Small intestine (tissue), 7 donors: ENCODE data around the gene SLCO4A1. TPM values are rescaled to one million over a fixed set of nuclear protein-coding genes. Genes with fewer than 3 reads are reported as not detected.
A peak's percentile ranks its signal among the peaks of the same experiment; 100 is the strongest.

Source experiments
- DNase-seq, 2 donors: peaks; one replicate each; pipeline versions ENCODE4 v3.0.0 to v3.0.0-alpha.2; 2013
- FAIRE-seq: peaks from 2 replicates; lab custom pipeline; 2012; peaks lifted over from hg19 to GRCh38; lab: Jason Lieb, UNC
- H3K27ac ChIP-seq, 3 donors: one replicate each; pipeline ENCODE4 v1.5.1; 2013; ENCODE audit warnings: low read length in 2 of 3, mild to moderate bottlenecking in 2 of 3, control low read depth in 1 of 3, inconsistent platforms in 1 of 3, low read depth in 1 of 3, moderate library complexity in 1 of 3
- H3K27me3 ChIP-seq, 3 donors: one replicate each; pipeline ENCODE4 v1.6.1; 2013; ENCODE audit warnings: low read length in 3 of 3, inconsistent platforms in 1 of 3; ENCODE audit not compliant: control insufficient read depth in 3 of 3, insufficient read depth in 3 of 3
- H3K36me3 ChIP-seq, 3 donors: one replicate each; pipeline ENCODE4 v1.6.1; 2013; ENCODE audit warnings: low read length in 3 of 3, inconsistent platforms in 1 of 3, low read depth in 1 of 3, mild to moderate bottlenecking in 1 of 3, moderate library complexity in 1 of 3; ENCODE audit not compliant: control insufficient read depth in 3 of 3, insufficient read depth in 2 of 3
- H3K4me1 ChIP-seq, 3 donors: one replicate each; pipeline ENCODE4 v1.6.1; 2013; ENCODE audit warnings: low read length in 2 of 3, inconsistent platforms in 1 of 3, low read depth in 1 of 3, mild to moderate bottlenecking in 1 of 3, moderate library complexity in 1 of 3; ENCODE audit not compliant: control insufficient read depth in 3 of 3, insufficient read depth in 2 of 3
- H3K4me3 ChIP-seq, 3 donors: one replicate each; pipeline ENCODE4 v1.5.1; 2013; ENCODE audit warnings: low read length in 3 of 3, control low read depth in 1 of 3, inconsistent platforms in 1 of 3, low read depth in 1 of 3, mild to moderate bottlenecking in 1 of 3, moderate library complexity in 1 of 3
- H3K9me3 ChIP-seq, 2 donors: one replicate each; pipeline ENCODE4 v1.6.1; 2013; ENCODE audit warnings: low read depth in 1 of 2, low read length in 1 of 2; ENCODE audit not compliant: control insufficient read depth in 2 of 2, insufficient read depth in 1 of 2
- WGBS, 3 donors: extraction: QIAGEN DNeasy Blood & Tissue Kit; methylation state at CpG; one replicate each; pipeline ENCODE4 v1.1.7; 2013; 5-methylcytosine and 5-hydroxymethylcytosine counted together
- polyA plus RNA-seq, 4 donors: library from polyadenylated mRNA; stranded (reverse) in 3 of 4; unstranded in 1 of 4; fragments of 200-250 nt in 3 of 4; fragments of 120-200 nt in 1 of 4; gene quantifications; one replicate each; pipeline versions ENCODE4 v1.2.1 to v1.2.3, GENCODE V29; 2013
- donor health status: healthy with polysubstance abuse.
- donor health status: control.
- donor health status: control.
- donor health status: Bipolar disorder and iron deficiency.
- donor health status: healthy.

SLCO4A1 gene
- polyA plus RNA-seq, 4 donors = 0.58 to 22.4 (median 3.5) TPM

- peaks cover 0 to 5% (median 5%) of the 10 kb centered on the region in 3 donors for H3K4me1 ChIP-seq
- no peaks in the 10 kb centered on the region for H3K9me3 ChIP-seq
- H3K4me3 ChIP-seq = no peak overlapping the region
- DNase-seq = no peak
- no peaks in the 10 kb centered on the region for H3K27me3 ChIP-seq
- 44 to 70% (median 54%) methylated on average over 24 of the region's 24 CpGs for WGBS, 3 donors
- peak overlapping the region in 1 of 3 donors; percentile 5 for H3K27ac ChIP-seq
- no peak for FAIRE-seq
- H3K36me3 ChIP-seq = no peaks in the 10 kb centered on the region
Observed at GRCh38 chr20:62663145-62664018, 21.1 kb downstream of the SLCO4A1 start.

GRCh38 chr20:62664019-62664971, 22.0 kb downstream of the SLCO4A1 start:
- Histone ChIP-seq H3K36me3 (no peaks in the 10 kb centered on the region), H3K4me3 (no peak overlapping the region), H3K9me3 (no peaks in the 10 kb centered on the region), H3K4me1 (peaks cover 0 to 13% (median 5%) of the 10 kb centered on the region in 3 donors), H3K27me3 (no peaks in the 10 kb centered on the region), H3K27ac (no peak overlapping the region)
- no peak for DNase-seq
- WGBS, 3 donors = 76 to 85% (median 76%) methylated on average over 17 to 18 of the region's 18 CpGs
- FAIRE-seq = no peak

- FAIRE-seq = no peak
- Histone ChIP-seq H3K4me1 (peaks cover 0 to 14% (median 5%) of the 10 kb centered on the region in 3 donors), H3K4me3 (no peak overlapping the region), H3K27me3 (no peaks in the 10 kb centered on the region), H3K36me3 (no peaks in the 10 kb centered on the region), H3K27ac (peak overlapping the region in 1 of 3 donors; percentile 46), H3K9me3 (no peaks in the 10 kb centered on the region)
- WGBS, 3 donors = 48 to 83% (median 72%) methylated on average over 9 to 12 of the region's 12 CpGs
- DNase-seq = no peak
Observed at GRCh38 chr20:62665153-62665754, 23.0 kb downstream of the SLCO4A1 start.

- peak overlapping the region in 2 of 3 donors; percentile 4 to 92 for H3K27ac ChIP-seq
- WGBS, 3 donors = 21 to 59% (median 48%) methylated on average over 25 to 28 of the region's 33 CpGs
Observed at GRCh38 chr20:62665826-62666735, 23.8 kb downstream of the SLCO4A1 start.

GRCh38 chr20:62666736-62667529, 24.6 kb downstream of the SLCO4A1 start:
- FAIRE-seq (no peak), DNase-seq (peak; percentile 67 to 95)
- Histone ChIP-seq H3K4me1 (peaks cover 0 to 14% (median 5%) of the 10 kb centered on the region in 3 donors), H3K36me3 (no peaks in the 10 kb centered on the region), H3K4me3 (no peak overlapping the region), H3K9me3 (no peaks in the 10 kb centered on the region), H3K27ac (peak overlapping the region in 2 of 3 donors; percentile 4 to 92), H3K27me3 (no peaks in the 10 kb centered on the region)
- 15 to 43% (median 33%) methylated on average over 27 of the region's 27 CpGs for WGBS, 3 donors

More at GRCh38 chr20:62665826-62666735, 23.8 kb downstream of the SLCO4A1 start:
- DNase-seq = peak in 1 of 2 donors; percentile 52
- no peaks in the 10 kb centered on the region for H3K27me3 ChIP-seq
- H3K36me3 ChIP-seq = no peaks in the 10 kb centered on the region
- FAIRE-seq = no peak
- H3K4me1 ChIP-seq = peaks cover 0 to 14% (median 5%) of the 10 kb centered on the region in 3 donors
- no peak overlapping the region for H3K4me3 ChIP-seq
- no peaks in the 10 kb centered on the region for H3K9me3 ChIP-seq

- Histone ChIP-seq H3K36me3 (no peaks in the 10 kb centered on the region), H3K9me3 (no peaks in the 10 kb centered on the region), H3K4me1 (peaks cover 0 to 14% (median 5%) of the 10 kb centered on the region in 3 donors), H3K27ac (peak overlapping the region in 1 of 3 donors; percentile 92), H3K4me3 (no peak overlapping the region), H3K27me3 (no peaks in the 10 kb centered on the region)
- DNase-seq = no peak
- FAIRE-seq = no peak
- 35 to 65% (median 49%) methylated on average over 28 to 30 of the region's 30 CpGs for whole genome bisulfite sequencing, 3 donors
Observed at GRCh38 chr20:62667530-62668440, 25.5 kb downstream of the SLCO4A1 start.
